Astrocyte of the cerebellum (primary cell): ENCODE measurements around the gene ITGAE.

ENCODE experiments used
- DNase-seq: peaks from one replicate; pipeline ENCODE4 v3.0.0-alpha.2; 2011; ENCODE audit warnings: low read depth
- H3K4me3 ChIP-seq: 2 replicates; pipeline ENCODE4 v1.5.1; 2011; ENCODE audit warnings: mild to moderate bottlenecking, low read depth, low read length, moderate library complexity
- in situ Hi-C: cut with HindIII; loops from 2 replicates; pipeline ENCODE4 v1.10.0; 2017; ENCODE audit warnings: low sequenced_read_pairs
- TF ChIP-seq, protein P1 (sequence below): IDR thresholded peaks from 2 replicates; pipeline ENCODE4 v1.5.1; 2012; ENCODE audit warnings: low read length, low read depth, moderate library complexity, mild to moderate bottlenecking; ENCODE audit errors: missing control alignments

ITGAE gene

DNA sequence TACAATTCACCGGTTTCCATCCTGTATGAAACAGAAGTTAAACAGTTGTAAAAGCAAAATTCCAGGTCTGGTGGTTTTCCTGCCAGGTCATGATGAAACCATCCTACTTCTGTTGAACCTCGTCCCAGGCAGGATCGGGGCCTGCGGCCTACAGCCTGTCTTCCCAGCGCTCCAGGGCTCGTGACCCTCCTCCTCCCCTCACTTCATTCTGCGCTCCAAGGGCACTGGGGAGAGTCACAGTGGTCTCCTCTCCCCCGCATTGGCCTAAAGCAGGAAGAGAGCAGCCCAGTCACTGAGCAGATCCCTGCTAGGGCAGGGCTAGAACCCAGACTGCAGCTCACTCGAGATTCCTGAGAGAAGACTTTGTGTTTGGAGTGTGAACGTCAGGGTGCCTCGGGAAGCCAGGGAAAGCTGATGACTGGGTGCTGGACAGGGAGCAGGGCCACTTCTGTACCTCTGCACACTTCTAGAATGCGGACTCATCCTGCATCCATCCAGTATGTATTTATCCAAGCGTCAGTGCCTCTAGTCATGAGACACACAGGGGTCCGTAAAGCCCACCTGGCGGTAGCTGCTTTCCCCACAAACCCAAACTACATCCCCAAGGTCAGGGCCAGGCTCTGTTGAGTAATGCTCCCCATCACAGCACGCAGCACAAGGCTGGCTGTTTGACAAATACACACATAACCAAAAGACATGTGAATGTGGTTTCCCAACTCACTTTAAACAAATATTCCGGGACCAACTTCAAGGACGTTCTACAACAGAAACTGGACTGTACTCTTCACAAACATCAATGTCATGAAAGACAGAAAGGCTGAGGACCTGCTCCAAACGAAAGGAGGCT, 1.7 kb upstream of the ITGAE start:
- DNase-seq: peak; percentile 79
- H3K4me3 ChIP-seq: no peak overlapping the region
- TF ChIP-seq, protein P1, sequence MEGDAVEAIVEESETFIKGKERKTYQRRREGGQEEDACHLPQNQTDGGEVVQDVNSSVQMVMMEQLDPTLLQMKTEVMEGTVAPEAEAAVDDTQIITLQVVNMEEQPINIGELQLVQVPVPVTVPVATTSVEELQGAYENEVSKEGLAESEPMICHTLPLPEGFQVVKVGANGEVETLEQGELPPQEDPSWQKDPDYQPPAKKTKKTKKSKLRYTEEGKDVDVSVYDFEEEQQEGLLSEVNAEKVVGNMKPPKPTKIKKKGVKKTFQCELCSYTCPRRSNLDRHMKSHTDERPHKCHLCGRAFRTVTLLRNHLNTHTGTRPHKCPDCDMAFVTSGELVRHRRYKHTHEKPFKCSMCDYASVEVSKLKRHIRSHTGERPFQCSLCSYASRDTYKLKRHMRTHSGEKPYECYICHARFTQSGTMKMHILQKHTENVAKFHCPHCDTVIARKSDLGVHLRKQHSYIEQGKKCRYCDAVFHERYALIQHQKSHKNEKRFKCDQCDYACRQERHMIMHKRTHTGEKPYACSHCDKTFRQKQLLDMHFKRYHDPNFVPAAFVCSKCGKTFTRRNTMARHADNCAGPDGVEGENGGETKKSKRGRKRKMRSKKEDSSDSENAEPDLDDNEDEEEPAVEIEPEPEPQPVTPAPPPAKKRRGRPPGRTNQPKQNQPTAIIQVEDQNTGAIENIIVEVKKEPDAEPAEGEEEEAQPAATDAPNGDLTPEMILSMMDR: no peak
- in situ Hi-C loops: no loop called here

DNA sequence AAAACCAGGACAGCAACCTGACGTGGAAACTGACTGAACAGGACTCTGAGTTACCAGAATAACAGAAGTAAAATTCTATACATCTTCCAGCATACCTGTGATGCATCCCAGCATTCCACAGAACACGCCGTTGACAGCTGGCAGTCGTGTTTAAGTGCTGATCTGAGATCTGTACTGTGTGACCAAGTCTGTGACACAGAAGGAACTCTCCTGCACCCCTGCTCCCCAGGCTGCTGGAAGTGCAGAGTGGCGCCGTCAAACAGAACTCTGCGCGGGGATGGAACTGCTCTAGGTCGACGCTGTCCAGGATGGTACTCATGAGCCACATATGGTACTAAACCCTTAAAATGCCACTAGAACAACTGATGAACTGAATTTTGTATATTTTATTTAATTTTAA, 804 bp upstream of the ITGAE start:
- no peak overlapping the region for H3K4me3 ChIP-seq
- in situ Hi-C loops: no loop called here
- no peak for DNase-seq
- TF ChIP-seq, protein P1: no peak

DNA sequence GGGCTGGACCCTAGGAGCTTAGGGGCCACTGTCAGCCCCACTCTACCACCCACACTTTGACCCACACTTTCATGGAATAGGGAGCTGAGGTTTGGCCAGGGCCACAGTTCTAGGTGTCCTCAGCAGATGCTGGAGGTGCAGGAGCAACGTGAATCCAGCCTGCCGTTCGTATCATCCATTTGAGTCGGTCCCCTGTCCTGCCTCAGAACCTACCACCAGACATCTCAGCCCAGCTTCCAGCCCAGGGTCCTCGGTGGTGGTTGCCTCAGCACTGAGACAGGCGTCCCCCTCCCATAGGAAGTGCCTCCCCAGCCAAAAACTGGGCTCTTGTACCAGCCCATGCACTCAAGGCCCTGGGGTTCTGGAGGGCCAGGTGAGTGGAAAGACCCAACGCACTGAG, 359 bp upstream of the ITGAE start:
- TF ChIP-seq, protein P1: no peak
- no peak overlapping the region for H3K4me3 ChIP-seq
- DNase-seq: no peak
- in situ Hi-C loops: no loop called here

DNA sequence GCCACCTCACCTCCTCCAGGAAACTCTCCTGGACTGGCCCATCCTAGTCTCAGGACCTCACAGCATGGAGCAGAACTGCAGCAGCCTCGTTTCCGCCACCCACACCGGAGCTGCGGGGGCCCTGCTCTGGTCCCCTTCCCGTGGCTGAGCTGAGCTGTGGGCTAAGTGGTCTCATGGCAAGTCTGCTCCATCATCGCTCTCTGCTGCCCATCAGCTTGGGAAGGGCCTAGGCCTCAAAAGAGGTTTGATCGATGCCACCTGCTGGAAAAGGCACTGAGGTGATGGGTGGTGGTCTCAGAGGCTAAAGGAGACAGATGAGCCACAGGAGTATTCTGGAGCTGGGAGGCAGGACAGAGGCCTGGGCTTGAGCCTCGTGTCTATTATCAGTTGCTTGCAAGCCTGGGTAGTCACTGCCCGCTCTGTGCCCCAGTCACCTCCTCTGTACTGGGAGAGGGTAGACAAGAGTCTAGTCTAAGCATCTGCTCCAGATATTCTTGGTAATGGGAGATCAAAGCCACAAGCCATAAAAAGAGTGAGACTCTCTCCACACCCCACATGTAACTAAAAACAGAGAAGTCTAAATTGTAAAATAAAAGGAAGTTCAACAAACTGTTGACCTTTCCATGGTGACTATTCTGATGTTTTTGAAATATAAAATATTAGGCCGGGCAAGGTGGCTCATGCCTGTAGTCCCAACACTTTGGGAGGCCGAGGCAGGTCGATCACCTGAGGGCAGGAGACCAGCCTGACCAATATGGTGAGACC, 1.6 kb downstream of the ITGAE start:
- no peak for DNase-seq
- in situ Hi-C loops: no loop called here
- TF ChIP-seq, protein P1: no peak
- no peak overlapping the region for H3K4me3 ChIP-seq

DNA sequence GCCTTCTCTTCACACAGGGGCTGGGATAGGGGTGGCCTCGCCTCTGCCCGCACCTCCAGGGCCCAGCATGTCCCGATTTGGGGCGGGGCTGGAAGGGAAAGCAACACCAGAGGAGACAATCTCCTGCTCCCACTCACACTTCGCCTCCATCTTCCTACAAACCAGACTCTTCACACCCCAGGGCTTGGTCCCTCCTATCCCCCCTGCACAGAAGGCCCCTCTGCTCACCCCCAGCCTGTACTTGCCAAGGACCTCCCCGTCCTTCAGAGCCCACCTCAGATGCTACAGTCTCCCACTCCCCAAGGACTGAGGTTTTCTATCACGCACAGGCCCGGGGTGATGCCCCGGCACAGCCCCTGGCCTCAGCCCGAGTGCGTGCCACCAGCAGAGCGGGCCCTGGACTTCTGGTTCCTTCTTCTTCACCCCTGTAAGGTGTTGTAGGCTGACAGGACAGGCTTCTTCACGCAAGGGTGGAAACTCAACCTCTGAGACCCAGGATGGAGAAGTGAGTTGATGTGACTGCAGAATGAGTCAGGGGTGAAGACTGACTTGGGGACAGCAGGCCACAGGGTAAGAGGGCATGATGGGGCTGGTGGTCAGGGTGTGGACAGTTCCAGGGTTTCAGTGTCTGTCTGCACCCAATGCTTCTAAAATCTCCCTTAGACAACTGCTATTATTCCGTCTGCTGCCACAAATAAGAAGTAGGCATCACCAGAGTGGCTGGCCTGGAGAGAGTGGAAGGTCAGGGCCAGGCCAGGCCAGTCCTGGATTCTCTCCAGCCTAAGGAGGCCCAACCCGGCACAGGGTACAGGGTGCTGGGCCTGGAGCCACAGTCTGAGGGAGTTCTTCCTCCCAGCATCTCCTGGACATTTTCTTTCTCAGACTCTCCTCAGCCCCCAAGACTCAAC, 2.5 kb downstream of the ITGAE start:
- DNase-seq: no peak
- in situ Hi-C loops: no loop called here
- H3K4me3 ChIP-seq: no peak overlapping the region
- TF ChIP-seq, protein P1: no peak

DNA sequence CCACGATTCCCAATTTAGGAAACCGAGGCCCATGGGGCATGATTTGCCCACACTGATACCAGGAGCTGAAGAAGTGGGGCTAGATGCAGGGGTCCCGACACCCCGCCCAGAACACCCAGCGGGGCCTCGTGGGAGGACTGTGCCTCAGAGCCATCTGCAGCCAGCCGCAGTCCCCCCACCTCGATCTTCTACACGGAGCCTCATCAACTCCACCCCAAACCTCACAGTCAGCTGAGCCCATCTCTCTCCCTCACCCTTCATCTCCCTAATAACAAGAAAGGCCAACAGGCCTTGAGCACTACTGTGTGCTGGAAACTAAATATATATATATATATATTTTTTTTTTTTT, 4.2 kb downstream of the ITGAE start:
- TF ChIP-seq, protein P1: no peak
- DNase-seq: no peak

More for the DNA sequence above, 4.2 kb downstream of the ITGAE start:
- no peak overlapping the region for H3K4me3 ChIP-seq
- in situ Hi-C loops: no loop called here
